ENCODE data around the gene ZDHHC7.

ZDHHC7 gene

GRCh38 chr16:84948851-84949610 is 62.3 kb downstream of the ZDHHC7 start:
- CTCF ChIA-PET = interaction anchor here (0.9 to 7.2 kb wide), 5 partner anchors 16 to 196 kb away, joined by 3 to 108 read pairs (median 31); no protein-coding TSS in a partner anchor
- no peak for DNase-seq (ENCODE audit: extremely low spot score)
- POLR2A ChIA-PET = no interaction called here
- no peak for TF ChIP-seq CTCF (IDR thresholded peaks at IDR 0.05; ENCODE audit: control extremely low read depth, extremely low read depth, low read depth, missing control alignments)

GRCh38 chr16:84947996-84948850 is 63.1 kb downstream of the ZDHHC7 start:
- TF ChIP-seq CTCF (IDR thresholded peaks at IDR 0.05; ENCODE audit: control extremely low read depth, extremely low read depth, low read depth, missing control alignments) = no peak
- CTCF ChIA-PET = no interaction called here
- POLR2A ChIA-PET = no interaction called here
- no peak for DNase-seq (ENCODE audit: extremely low spot score)

- ChIA-PET POLR2A (no interaction called here), CTCF (interaction anchor here (1.5 kb wide), 2 partner anchors 8 to 20 kb away, joined by 3 read pairs; no protein-coding TSS in a partner anchor)
Observed at GRCh38 chr16:84947022-84947421, 64.3 kb downstream of the ZDHHC7 start.

DNA sequence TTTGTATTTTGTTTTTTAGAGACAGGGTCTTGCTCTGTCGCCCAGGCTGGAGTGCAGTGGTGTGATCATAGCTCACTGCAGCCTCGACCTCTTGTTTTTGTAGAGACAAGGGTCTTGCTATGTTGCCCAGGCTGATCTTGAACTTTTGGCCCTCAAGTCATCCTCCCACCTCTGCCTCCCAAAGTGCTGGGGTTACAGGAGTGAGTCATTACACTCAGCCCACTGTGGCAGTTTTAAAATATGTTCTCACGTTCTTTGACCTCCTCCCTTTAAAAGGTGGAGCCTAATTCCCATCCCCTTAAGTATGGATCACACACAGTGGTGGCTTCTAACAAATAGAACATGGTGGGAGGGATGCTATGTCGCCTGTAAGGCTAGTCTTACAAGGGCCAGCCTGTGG is 67.7 kb downstream of the ZDHHC7 start:
- ChIA-PET CTCF (no interaction called here), POLR2A (no interaction called here)
- TF ChIP-seq CTCF (IDR thresholded peaks at IDR 0.05; ENCODE audit: control extremely low read depth, extremely low read depth, low read depth, missing control alignments) = no peak
- DNase-seq (ENCODE audit: extremely low spot score) = no peak

More at GRCh38 chr16:84947022-84947421, 64.3 kb downstream of the ZDHHC7 start:
- no peak for DNase-seq (ENCODE audit: extremely low spot score)
- TF ChIP-seq CTCF (IDR thresholded peaks at IDR 0.05; ENCODE audit: control extremely low read depth, extremely low read depth, low read depth, missing control alignments) = no peak

GRCh38 chr16:84942786-84943185 is 68.5 kb downstream of the ZDHHC7 start:
- POLR2A ChIA-PET = no interaction called here
- no peak for TF ChIP-seq CTCF (IDR thresholded peaks at IDR 0.05; ENCODE audit: control extremely low read depth, extremely low read depth, low read depth, missing control alignments)
- no peak for DNase-seq (ENCODE audit: extremely low spot score)
- CTCF ChIA-PET = interaction anchor here (1.1 to 1.6 kb wide), 3 partner anchors 8 to 18 kb away, joined by 3 to 7 read pairs (median 6); no protein-coding TSS in a partner anchor

DNA sequence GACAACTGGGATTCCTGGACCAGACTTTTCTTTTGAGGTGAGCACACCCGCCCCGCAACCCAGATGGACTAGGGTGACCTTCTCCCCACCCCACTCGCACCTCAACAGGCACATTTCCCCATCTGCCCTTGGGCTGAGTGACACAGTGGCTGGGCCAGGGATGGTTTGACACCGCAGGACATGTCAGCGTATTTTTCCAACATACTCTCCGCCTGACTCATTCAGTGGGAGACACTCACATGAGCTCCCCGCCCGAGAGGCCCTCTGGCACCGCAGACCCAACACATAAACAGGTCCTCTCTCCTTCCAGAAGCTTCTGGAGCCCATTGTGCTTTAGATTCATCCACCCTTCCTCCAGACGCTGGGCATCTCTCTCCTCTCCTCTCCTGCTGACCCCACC is 69.4 kb downstream of the ZDHHC7 start:
- TF ChIP-seq CTCF (IDR thresholded peaks at IDR 0.05; ENCODE audit: control extremely low read depth, extremely low read depth, low read depth, missing control alignments) = no peak
- no peak for DNase-seq (ENCODE audit: extremely low spot score)
- ChIA-PET CTCF (interaction anchor here (1.1 to 1.6 kb wide), 3 partner anchors 9 to 17 kb away, joined by 3 to 7 read pairs (median 6); no protein-coding TSS in a partner anchor), POLR2A (no interaction called here)

All from GM10248 (cell line).